OCI-LY3 (cell line): ENCODE data around the gene LHFPL6.

Experiments
- H2AFZ ChIP-seq: fragments of 200-600, 300-600 bp; shearing (Covaris generic); 2 replicates; pipeline ENCODE4 v1.6.0; 2014; ENCODE audit warnings: antibody characterized with exemption, low read depth, low read length
- H3K27ac ChIP-seq: fragments of 200-600, 300-600 bp; sonication (generic); 2 replicates; pipeline ENCODE4 v1.5.1; 2014; ENCODE audit warnings: mild to moderate bottlenecking, low read length, moderate library complexity, mixed read lengths
- H3K27me3 ChIP-seq: fragments of 200-600, 300-600 bp; sonication (generic); 2 replicates; pipeline ENCODE4 v1.6.1; 2014; ENCODE audit warnings: low read depth, low read length, mixed read lengths
- H3K36me3 ChIP-seq: fragments of 200-600, 300-600 bp; sonication (generic); replicated peaks from 2 replicates; pipeline ENCODE3; 2014; ENCODE audit warnings: low read depth, low read length, mixed read lengths
- H3K4me1 ChIP-seq: fragments of 300-600, 200-600 bp; sonication (generic); 2 replicates; pipeline ENCODE4 v1.6.1; 2014; ENCODE audit warnings: low read length, mixed read lengths
- H3K4me2 ChIP-seq: fragments of 200-600, 300-600 bp; sonication (generic); 2 replicates; pipeline ENCODE4 v1.6.1; 2014; ENCODE audit warnings: low read length, mixed read lengths
- H3K4me3 ChIP-seq: fragments of 300-600, 200-600 bp; sonication (generic); 2 replicates; pipeline ENCODE4 v1.5.1; 2014; ENCODE audit warnings: antibody characterized with exemption, mild to moderate bottlenecking, low read length, moderate library complexity
- H3K79me2 ChIP-seq: fragments of 300-600, 200-600 bp; shearing (Covaris generic); 2 replicates; pipeline ENCODE4 v1.6.1; 2014; ENCODE audit warnings: mild to moderate bottlenecking, low read length, mixed read lengths
- H3K9ac ChIP-seq: fragments of 300-600, 200-600 bp; shearing (Covaris generic); 2 replicates; pipeline ENCODE4 v1.6.0; 2014; ENCODE audit warnings: mild to moderate bottlenecking, low read length, moderate library complexity
- H3K9me3 ChIP-seq: fragments of 200-600, 300-600 bp; shearing (Covaris generic); 2 replicates; pipeline ENCODE4 v1.6.1; 2014; ENCODE audit warnings: low read length, mixed read lengths; ENCODE audit not compliant: insufficient read depth
- H4K20me1 ChIP-seq: fragments of 200-600, 300-600 bp; sonication (generic); 2 replicates; pipeline ENCODE4 v1.6.1; 2016; ENCODE audit warnings: low read length, mixed read lengths; ENCODE audit not compliant: insufficient read depth
- EZH2phosphoT487 ChIP-seq: fragments of 200-600 bp; shearing (Covaris generic); IDR thresholded peaks from 2 replicates; pipeline ENCODE4 v1.6.1; 2018; ENCODE audit warnings: antibody characterized with exemption, mixed run types, low read depth
- TF ChIP-seq, protein P1 (sequence below): fragments of 200-600, 300-600 bp; sonication (generic); IDR thresholded peaks from 2 replicates; pipeline ENCODE4 v1.5.1; 2014; ENCODE audit warnings: antibody characterized with exemption, low read length, low read depth

The LHFPL6 gene

DNA sequence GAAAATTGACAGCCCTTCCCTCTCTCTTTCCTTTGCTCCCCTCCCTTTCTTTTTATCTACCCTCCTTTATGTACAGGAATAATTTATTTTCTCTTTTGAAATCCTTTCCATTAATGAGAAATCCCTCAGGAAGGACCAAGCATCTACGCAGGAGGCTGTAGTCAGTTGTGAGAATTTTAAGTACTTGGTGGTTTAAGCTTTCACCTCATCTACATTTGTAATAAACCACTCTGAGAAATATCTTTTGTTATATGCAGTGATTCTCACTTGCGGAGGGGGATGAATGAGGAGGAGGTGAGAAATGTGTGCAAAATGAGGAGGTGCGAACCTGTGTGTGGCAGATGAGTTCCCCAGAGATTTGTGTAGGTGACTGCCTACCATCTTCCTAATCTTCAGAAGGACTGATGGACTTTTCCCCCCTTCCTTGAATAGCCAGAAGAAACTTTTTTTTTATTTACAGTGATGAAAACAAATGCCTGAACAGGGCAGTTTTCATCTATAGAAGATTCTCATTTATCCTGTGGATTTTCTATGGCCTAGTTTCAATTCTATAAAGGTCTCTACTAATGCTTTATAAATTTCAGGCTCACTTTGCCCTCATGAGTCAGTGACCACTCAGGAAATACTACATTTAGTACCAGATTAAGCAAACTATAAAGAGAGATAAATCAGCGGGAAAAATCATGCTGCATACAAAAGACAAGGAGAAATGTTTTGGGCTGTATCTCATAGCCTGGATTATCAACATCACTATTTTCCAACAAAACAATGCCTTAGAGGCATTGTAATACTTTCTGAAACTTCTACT, 118.3 kb downstream of the LHFPL6 start:
- no peaks in the 10 kb centered on the region for H3K36me3 ChIP-seq
- H3K27ac ChIP-seq, result no peak overlapping the region
- H3K4me1 ChIP-seq, result no peaks in the 10 kb centered on the region
- no peaks in the 10 kb centered on the region for H3K27me3 ChIP-seq
- no peak for TF ChIP-seq EZH2phosphoT487
- TF ChIP-seq, protein P1, sequence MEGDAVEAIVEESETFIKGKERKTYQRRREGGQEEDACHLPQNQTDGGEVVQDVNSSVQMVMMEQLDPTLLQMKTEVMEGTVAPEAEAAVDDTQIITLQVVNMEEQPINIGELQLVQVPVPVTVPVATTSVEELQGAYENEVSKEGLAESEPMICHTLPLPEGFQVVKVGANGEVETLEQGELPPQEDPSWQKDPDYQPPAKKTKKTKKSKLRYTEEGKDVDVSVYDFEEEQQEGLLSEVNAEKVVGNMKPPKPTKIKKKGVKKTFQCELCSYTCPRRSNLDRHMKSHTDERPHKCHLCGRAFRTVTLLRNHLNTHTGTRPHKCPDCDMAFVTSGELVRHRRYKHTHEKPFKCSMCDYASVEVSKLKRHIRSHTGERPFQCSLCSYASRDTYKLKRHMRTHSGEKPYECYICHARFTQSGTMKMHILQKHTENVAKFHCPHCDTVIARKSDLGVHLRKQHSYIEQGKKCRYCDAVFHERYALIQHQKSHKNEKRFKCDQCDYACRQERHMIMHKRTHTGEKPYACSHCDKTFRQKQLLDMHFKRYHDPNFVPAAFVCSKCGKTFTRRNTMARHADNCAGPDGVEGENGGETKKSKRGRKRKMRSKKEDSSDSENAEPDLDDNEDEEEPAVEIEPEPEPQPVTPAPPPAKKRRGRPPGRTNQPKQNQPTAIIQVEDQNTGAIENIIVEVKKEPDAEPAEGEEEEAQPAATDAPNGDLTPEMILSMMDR, result no peak
- H2AFZ ChIP-seq, result no peak overlapping the region
- no peaks in the 10 kb centered on the region for H4K20me1 ChIP-seq
- no peaks in the 10 kb centered on the region; the same call in 1 of the 2 replicates for H3K79me2 ChIP-seq
- H3K4me2 ChIP-seq, result no peak overlapping the region
- no peaks in the 10 kb centered on the region for H3K9me3 ChIP-seq
- H3K4me3 ChIP-seq, result no peak overlapping the region
- no peak overlapping the region for H3K9ac ChIP-seq

DNA sequence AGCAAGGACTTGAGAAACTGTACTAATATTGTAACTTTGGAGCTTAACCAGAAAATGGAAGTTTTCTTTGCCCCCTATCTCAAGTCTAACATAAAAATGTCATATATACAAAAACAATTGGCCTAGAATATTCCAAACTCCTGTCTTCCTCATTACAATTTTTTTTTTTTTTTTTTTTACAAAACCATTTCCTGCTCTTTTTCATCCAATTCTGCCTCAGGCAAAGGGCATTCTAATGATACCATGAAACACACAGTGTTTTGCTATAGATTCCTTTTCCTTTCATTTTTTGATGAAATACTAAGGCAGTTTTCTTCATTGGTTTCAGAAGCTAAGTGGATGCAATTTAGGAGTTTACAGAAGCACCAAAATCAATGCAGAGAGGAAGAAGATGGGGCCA, 119.7 kb downstream of the LHFPL6 start:
- H3K4me2 ChIP-seq, result no peak overlapping the region

DNA sequence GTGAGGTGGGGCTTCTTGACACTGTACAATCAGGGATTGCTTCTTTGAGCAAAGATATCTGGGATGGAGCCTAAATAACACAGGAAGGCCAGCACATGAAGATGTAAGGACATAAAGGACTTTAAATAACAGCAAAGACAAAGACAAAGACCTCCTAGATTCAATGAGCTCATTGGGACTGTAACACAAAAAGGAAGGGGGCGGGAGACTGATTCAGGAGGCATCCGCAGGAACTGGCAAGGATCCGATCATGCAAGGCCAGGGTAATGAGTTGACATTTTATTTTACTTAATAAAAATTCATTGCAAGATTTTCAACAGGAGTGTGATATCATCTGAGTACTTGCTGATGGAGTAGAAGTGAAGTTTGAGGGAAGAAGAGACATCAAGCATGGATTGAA, 121.5 kb downstream of the LHFPL6 start:
- no peaks in the 10 kb centered on the region for H3K4me1 ChIP-seq
- no peaks in the 10 kb centered on the region for H3K9me3 ChIP-seq
- H3K27me3 ChIP-seq, result no peaks in the 10 kb centered on the region
- no peaks in the 10 kb centered on the region for H3K36me3 ChIP-seq
- TF ChIP-seq, protein P1, result no peak
- no peak for TF ChIP-seq EZH2phosphoT487
- H3K9ac ChIP-seq, result no peak overlapping the region
- H3K79me2 ChIP-seq, result no peaks in the 10 kb centered on the region; the same call in 1 of the 2 replicates
- H3K4me3 ChIP-seq, result no peak overlapping the region
- H4K20me1 ChIP-seq, result 0 out of 2 replicates have a peak, but pooled peaks cover 7% of the 10 kb centered on the region
- no peak overlapping the region for H2AFZ ChIP-seq
- no peak overlapping the region for H3K27ac ChIP-seq
- no peak overlapping the region for H3K4me2 ChIP-seq

More for the DNA sequence above, 119.7 kb downstream of the LHFPL6 start:
- no peaks in the 10 kb centered on the region for H3K27me3 ChIP-seq
- 0 out of 2 replicates have a peak, but pooled peaks cover 7% of the 10 kb centered on the region for H4K20me1 ChIP-seq
- H3K79me2 ChIP-seq, result no peaks in the 10 kb centered on the region; the same call in 1 of the 2 replicates
- no peak overlapping the region for H3K27ac ChIP-seq
- H3K36me3 ChIP-seq, result no peaks in the 10 kb centered on the region
- no peak overlapping the region for H3K4me3 ChIP-seq
- H3K9me3 ChIP-seq, result no peaks in the 10 kb centered on the region
- no peak overlapping the region for H2AFZ ChIP-seq
- no peak for TF ChIP-seq EZH2phosphoT487
- TF ChIP-seq, protein P1, result no peak
- no peaks in the 10 kb centered on the region for H3K4me1 ChIP-seq
- H3K9ac ChIP-seq, result no peak overlapping the region

DNA sequence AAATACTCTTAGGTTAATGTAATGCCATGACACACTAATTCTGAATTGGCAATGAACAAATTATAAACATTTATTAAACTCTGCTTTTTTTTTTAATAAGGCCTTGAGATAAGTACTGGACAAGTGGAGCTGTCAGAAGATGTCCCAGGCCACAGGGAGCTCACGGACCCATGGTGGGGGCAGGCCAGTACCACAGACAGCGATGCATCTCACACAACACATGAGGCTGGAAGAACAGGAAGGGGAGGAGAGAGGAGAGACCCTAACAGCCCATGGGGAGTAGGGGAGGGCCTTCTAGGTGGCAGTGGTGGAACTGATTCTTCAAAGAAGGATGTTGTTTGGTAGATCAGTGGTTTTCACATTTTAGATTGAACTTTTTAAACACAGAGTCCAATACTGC, 128.4 kb downstream of the LHFPL6 start:
- Histone ChIP-seq H3K36me3 (no peaks in the 10 kb centered on the region), H3K79me2 (no peaks in the 10 kb centered on the region), H3K27me3 (no peaks in the 10 kb centered on the region), H4K20me1 (0 out of 2 replicates have a peak, but pooled peaks cover 5% of the 10 kb centered on the region), H3K27ac (no peak overlapping the region), H3K9me3 (no peaks in the 10 kb centered on the region), H3K4me2 (no peak overlapping the region), H3K4me3 (no peak overlapping the region), H3K9ac (no peak overlapping the region), H3K4me1 (no peaks in the 10 kb centered on the region), H2AFZ (no peak overlapping the region)
- TF ChIP-seq, protein P1, result no peak
- TF ChIP-seq EZH2phosphoT487, result no peak
